PC-3 (cell line): ENCODE results near the gene MYH6. TPM values are rescaled to one million over a fixed set of nuclear protein-coding genes. Genes with fewer than 3 reads are reported as not detected.
"Not testable (repeated sequence)": the region's sequence is repeated elsewhere in the genome, so short reads cannot be mapped to it uniquely, and the experiment has no call there.

Experiments
- ATAC-seq: fragments of 200-7000 bp; cut with Tn5 transposase; 2 replicates; pipeline ENCODE4 v1.9.1; 2020; ENCODE audit warnings: mild to moderate bottlenecking, moderate library complexity
- BruUV-seq: library from RNA; stranded (reverse); fragments of 400-500 nt; replicated peaks from 2 replicates; lab custom pipeline; 2021; lab: Mats Ljungman, UMichigan
- CTCF ChIA-PET: fragments of 300-600 bp; sonication (Branson Sonifier 250); formaldehyde crosslinking; loops from one replicate; lab custom pipeline; 2022; ENCODE audit warnings: antibody characterized with exemption; lab: Charles Lee
- POLR2A ChIA-PET: fragments of 300-600 bp; sonication (Branson Sonifier 250); formaldehyde crosslinking; loops from one replicate; lab custom pipeline; 2022; ENCODE audit warnings: antibody characterized with exemption; ENCODE audit not compliant: unreplicated experiment; lab: Charles Lee
- DNase-seq: peaks from one replicate; pipeline ENCODE4 v3.0.0-alpha.2; 2015
- H2AFZ ChIP-seq: fragments of 300-600 bp; sonication (generic); 2 replicates; pipeline ENCODE4 v1.6.0; 2016; ENCODE audit warnings: antibody characterized with exemption, low read length
- H3F3A ChIP-seq: fragments of 300-600 bp; sonication (generic); one replicate; pipeline ENCODE4 v1.6.0; 2017; ENCODE audit warnings: antibody characterized with exemption, low read length, control low read depth, mild to moderate bottlenecking; ENCODE audit not compliant: unreplicated experiment
- H3K27ac ChIP-seq: fragments of 300-600 bp; sonication (generic); 2 replicates; pipeline ENCODE4 v1.5.1; 2016; ENCODE audit warnings: mild to moderate bottlenecking, low read length
- H3K27me3 ChIP-seq: fragments of 300-600 bp; sonication (generic); 2 replicates; pipeline ENCODE4 v1.6.1; 2016; ENCODE audit warnings: low read length, mixed read lengths
- H3K36me3 ChIP-seq: fragments of 300-600 bp; sonication (generic); 2 replicates; pipeline ENCODE4 v1.6.1; 2016; ENCODE audit warnings: low read depth, mixed run types, low read length, mixed read lengths
- H3K4me1 ChIP-seq: fragments of 300-600 bp; sonication (generic); 2 replicates; pipeline ENCODE4 v1.5.1; 2016; ENCODE audit warnings: low read length; ENCODE audit not compliant: insufficient read depth
- H3K4me2 ChIP-seq: fragments of 300-600 bp; sonication (generic); 2 replicates; pipeline ENCODE4 v1.6.0; 2016; ENCODE audit warnings: low read length
- H3K4me3 ChIP-seq: fragments of 300-600 bp; sonication (generic); 2 replicates; pipeline ENCODE4 v1.5.1; 2016; ENCODE audit warnings: mild to moderate bottlenecking, low read length, mixed read lengths
- H3K79me2 ChIP-seq: fragments of 300-600 bp; sonication (generic); 2 replicates; pipeline ENCODE4 v1.6.1; 2017; ENCODE audit warnings: low read length, mixed read lengths
- H3K9ac ChIP-seq: fragments of 300-600 bp; sonication (generic); 2 replicates; pipeline ENCODE4 v1.6.0; 2016; ENCODE audit warnings: mild to moderate bottlenecking, low read length
- H3K9me2 ChIP-seq: fragments of 300-600 bp; sonication (generic); replicated peaks from 2 replicates; pipeline ENCODE4 v1.6.1; 2016; ENCODE audit warnings: mixed run types, low read length, mixed read lengths
- H3K9me3 ChIP-seq: fragments of 300-600 bp; sonication (generic); 2 replicates; pipeline ENCODE4 v1.6.1; 2016; ENCODE audit warnings: low read length, mixed read lengths
- H4K20me1 ChIP-seq: fragments of 300-600 bp; sonication (generic); 2 replicates; pipeline ENCODE4 v1.6.1; 2016; ENCODE audit warnings: low read length, mixed read lengths
- CTCF ChIP-seq: fragments of 300-600 bp; sonication (generic); conservative IDR thresholded peaks from 2 replicates; pipeline ENCODE4 v1.5.1; 2017; ENCODE audit warnings: antibody characterized with exemption, low read depth, mild to moderate bottlenecking, low read length
- EZH2 ChIP-seq: fragments of 300-600 bp; sonication (generic); IDR thresholded peaks from one replicate; pipeline ENCODE4 v1.6.1; 2017; ENCODE audit warnings: antibody characterized with exemption, mild to moderate bottlenecking, low read length; ENCODE audit not compliant: unreplicated experiment
- EZH2phosphoT487 ChIP-seq: fragments of 300-600 bp; sonication (generic); IDR thresholded peaks from 2 replicates; pipeline ENCODE4 v1.6.1; 2018; ENCODE audit warnings: mild to moderate bottlenecking, antibody characterized with exemption, low read length, borderline replicate concordance
- intact Hi-C: fragments of 100-400 bp; cut with micrococcal nuclease; formaldehyde crosslinking; loops from 2 replicates; pipeline ENCODE4 v1.9.0; 2023
- total RNA-seq: library from RNA; depleted of rRNA; stranded (reverse); fragments of >200 nt; gene quantifications from 2 replicates; pipeline ENCODE4 v1.2.3, GENCODE V29; 2014

MYH6 gene
- total RNA-seq, 1 experiment from 2014 or later = not detected

- Histone ChIP-seq H3K79me2 (no peaks in the 10 kb centered on the region), H2AFZ (no peak overlapping the region), H3K27me3 (peaks cover 55% of the 10 kb centered on the region), H3K9me3 (no peaks in the 10 kb centered on the region), H3K27ac (no peak overlapping the region), H4K20me1 (no peaks in the 10 kb centered on the region), H3K4me1 (no peaks in the 10 kb centered on the region), H3K4me2 (no peak overlapping the region), H3K9ac (no peak overlapping the region), H3K36me3 (no peaks in the 10 kb centered on the region), H3F3A (no peaks in the 10 kb centered on the region), H3K9me2 (no peaks in the 10 kb centered on the region), H3K4me3 (no peak overlapping the region)
- intact Hi-C loops = no loop called here
- CTCF ChIA-PET = no interaction called here
- TF ChIP-seq CTCF (no peak), EZH2phosphoT487 (no peak), EZH2 (no peak)
- ATAC-seq (no peak), DNase-seq (no peak)
- POLR2A ChIA-PET = no interaction called here
- no TSS peak for BruUV-seq
These were observed 5.0 kb downstream of the MYH6 start for GRCh38 chr14:23403139-23403438.

GRCh38 chr14:23402296-23403138, 5.6 kb downstream of the MYH6 start:
- Histone ChIP-seq H3K36me3 (no peaks in the 10 kb centered on the region), H3K9ac (no peak overlapping the region), H4K20me1 (no peaks in the 10 kb centered on the region), H3F3A (no peaks in the 10 kb centered on the region), H3K4me2 (no peak overlapping the region), H3K9me3 (no peaks in the 10 kb centered on the region), H3K9me2 (no peaks in the 10 kb centered on the region), H3K27ac (no peak overlapping the region), H2AFZ (no peak overlapping the region), H3K79me2 (no peaks in the 10 kb centered on the region), H3K27me3 (peaks cover 52% of the 10 kb centered on the region), H3K4me3 (no peak overlapping the region), H3K4me1 (no peaks in the 10 kb centered on the region)
- intact Hi-C loops = no loop called here
- TF ChIP-seq EZH2 (no peak), EZH2phosphoT487 (no peak), CTCF (no peak)
- ChIA-PET CTCF (no interaction called here), POLR2A (no interaction called here)
- DNase-seq = no peak
- ATAC-seq = no peak
- BruUV-seq = no TSS peak

GRCh38 chr14:23401291-23401690, 6.8 kb downstream of the MYH6 start:
- no peaks in the 10 kb centered on the region for H3F3A ChIP-seq
- H3K9me2 ChIP-seq = no peaks in the 10 kb centered on the region
- TF ChIP-seq EZH2 (no peak), CTCF (no peak), EZH2phosphoT487 (no peak)
- ChIA-PET CTCF (no interaction called here), POLR2A (no interaction called here)
- no TSS peak for BruUV-seq
- no peak overlapping the region for H3K9ac ChIP-seq
- H3K27ac ChIP-seq = no peak overlapping the region
- no peaks in the 10 kb centered on the region for H3K36me3 ChIP-seq
- no peak overlapping the region for H2AFZ ChIP-seq
- H3K9me3 ChIP-seq = no peaks in the 10 kb centered on the region
- H3K27me3 ChIP-seq = peaks cover 52% of the 10 kb centered on the region
- intact Hi-C loops = no loop called here
- no peak overlapping the region for H3K4me2 ChIP-seq
- H3K79me2 ChIP-seq = no peaks in the 10 kb centered on the region
- DNase-seq (no peak), ATAC-seq (no peak)
- no peaks in the 10 kb centered on the region for H3K4me1 ChIP-seq
- no peaks in the 10 kb centered on the region for H4K20me1 ChIP-seq
- H3K4me3 ChIP-seq = no peak overlapping the region

GRCh38 chr14:23400496-23401149, 7.5 kb downstream of the MYH6 start:
- H3K4me2 ChIP-seq, CTCF ChIA-PET, POLR2A ChIA-PET, DNase-seq, H3K4me1 ChIP-seq, ATAC-seq, H4K20me1 ChIP-seq, H3K36me3 ChIP-seq, BruUV-seq, intact Hi-C loops, H2AFZ ChIP-seq, H3F3A ChIP-seq, H3K9me3 ChIP-seq, H3K9ac ChIP-seq, H3K9me2 ChIP-seq, H3K4me3 ChIP-seq, H3K27ac ChIP-seq, H3K79me2 ChIP-seq: not testable (repeated sequence)
- H3K27me3 ChIP-seq = peaks cover 56% of the 10 kb centered on the region
